HCT116 (cell line): ENCODE data around the gene PLN. TPM values are rescaled to one million over a fixed set of nuclear protein-coding genes. Genes with fewer than 3 reads are reported as not detected.

Source experiments
- ATAC-seq: fragments of 200-7000 bp; cut with Tn5 transposase; 2 replicates; pipeline ENCODE4 v1.9.1; 2020; ENCODE audit warnings: mild to moderate bottlenecking, moderate library complexity
- BruUV-seq: library from RNA; stranded (reverse); fragments of 400-500 nt; replicated peaks from 2 replicates; lab custom pipeline; 2021; lab: Mats Ljungman, UMichigan
- CTCF ChIA-PET: fragments of 300-600 bp; sonication (Branson Sonifier 250); formaldehyde crosslinking; loops from one replicate; lab custom pipeline; 2021; ENCODE audit warnings: antibody characterized with exemption; lab: Charles Lee
- POLR2A ChIA-PET: fragments of 300-600, 350-600 bp; sonication (Branson Sonifier 250); formaldehyde crosslinking; loops from one replicate; lab custom pipeline; 2021; ENCODE audit warnings: antibody characterized with exemption; lab: Charles Lee
- RAD21 ChIA-PET, 2 experiments: fragments of 300-600 bp; sonication (Branson Sonifier 250); formaldehyde crosslinking; loops; one replicate each; lab custom pipeline; 2023; ENCODE audit warnings: low total read pairs in 2 of 2; ENCODE audit not compliant: uncharacterized antibody in 2 of 2, unreplicated experiment in 2 of 2, low non-redundant PET in 1 of 2; lab: Charles Lee
- DNase-seq: peaks from one replicate; pipeline ENCODE4 v3.0.0-alpha.2; 2010; ENCODE audit warnings: low read depth, low spot score
- H2AFZ ChIP-seq: fragments of 200-600 bp; shearing (Covaris generic), sonication (generic); 2 replicates; pipeline ENCODE4 v1.6.1; 2017; ENCODE audit warnings: low read depth, mixed run types, mixed read lengths, antibody characterized with exemption, low read length; ENCODE audit not compliant: poor library complexity, severe bottlenecking
- H3K27ac ChIP-seq: 2 replicates; pipeline ENCODE4 v1.5.1; 2012; ENCODE audit warnings: low read depth, low read length
- H3K27me3 ChIP-seq: fragments of 200-600 bp; sonication (generic); 2 replicates; pipeline ENCODE4 v1.6.1; 2016; ENCODE audit warnings: mixed run types, low read length, mixed read lengths; ENCODE audit not compliant: insufficient read depth
- H3K36me3 ChIP-seq, 2 experiments: fragments of 200-500 bp in 1 of 2; fragments of 200-600 bp in 1 of 2; sonication (Bioruptor generic) in 1 of 2; sonication (generic) in 1 of 2; 2 replicates each; pipeline versions ENCODE4 v1.5.1 to v1.6.1; 2014 to 2016; ENCODE audit warnings: low read length in 2 of 2, inconsistent platforms in 1 of 2, mixed read lengths in 1 of 2, mixed run types in 1 of 2; ENCODE audit not compliant: insufficient read depth in 2 of 2, control insufficient read depth in 1 of 2
- H3K4me1 ChIP-seq, 2 experiments: fragments of 200-600 bp in 1 of 2; sonication (generic) in 1 of 2; 2 replicates each; pipeline versions ENCODE4 v1.5.1 to v1.6.1; 2012 to 2017; ENCODE audit warnings: low read length in 2 of 2, inconsistent platforms in 1 of 2, mild to moderate bottlenecking in 1 of 2, mixed read lengths in 1 of 2, mixed run types in 1 of 2, moderate library complexity in 1 of 2; ENCODE audit not compliant: insufficient read depth in 2 of 2, control insufficient read depth in 1 of 2
- H3K4me2 ChIP-seq: fragments of 200-600 bp; sonication (generic); 2 replicates; pipeline ENCODE4 v1.6.1; 2017; ENCODE audit warnings: mixed run types, low read length, mixed read lengths
- H3K4me3 ChIP-seq, 2 experiments: fragments of 200-600 bp in 1 of 2; sonication (generic) in 1 of 2; replicated peaks in 1 of 2; 2 replicates each; pipeline ENCODE4 v1.5.1; 2011 to 2016; ENCODE audit warnings: low read length in 2 of 2, control low read depth in 1 of 2, low read depth in 1 of 2, mild to moderate bottlenecking in 1 of 2, mixed read lengths in 1 of 2, mixed run types in 1 of 2
- H3K79me2 ChIP-seq: fragments of 200-600 bp; sonication (generic); 2 replicates; pipeline ENCODE4 v1.6.1; 2017; ENCODE audit warnings: mild to moderate bottlenecking, mixed run types, low read length, moderate library complexity, mixed read lengths; ENCODE audit not compliant: insufficient read depth
- H3K9ac ChIP-seq: fragments of 200-600 bp; sonication (generic); 2 replicates; pipeline ENCODE4 v1.6.1; 2016; ENCODE audit warnings: low read length, mixed read lengths
- H3K9me2 ChIP-seq: fragments of 200-600 bp; sonication (generic), shearing (Covaris generic); 2 replicates; pipeline ENCODE4 v1.6.1; 2017; ENCODE audit warnings: mixed run types, mild to moderate bottlenecking, moderate library complexity; ENCODE audit not compliant: insufficient read depth
- H3K9me3 ChIP-seq, 2 experiments: fragments of 200-500 bp in 1 of 2; fragments of 200-600 bp in 1 of 2; sonication (Bioruptor generic) in 1 of 2; sonication (generic) in 1 of 2; 2 replicates each; pipeline ENCODE4 v1.6.1; 2014 to 2017; ENCODE audit warnings: low read length in 2 of 2, mixed read lengths in 2 of 2, inconsistent platforms in 1 of 2, low read depth in 1 of 2, mild to moderate bottlenecking in 1 of 2, mixed run types in 1 of 2, moderate library complexity in 1 of 2; ENCODE audit not compliant: control insufficient read depth in 1 of 2, insufficient read depth in 1 of 2
- H4K20me1 ChIP-seq: fragments of 200-600 bp; sonication (generic), shearing (Covaris generic); 2 replicates; pipeline ENCODE4 v1.6.1; 2017; ENCODE audit warnings: mixed run types, mild to moderate bottlenecking, moderate library complexity; ENCODE audit not compliant: insufficient read depth
- CBX3 ChIP-seq: IDR thresholded peaks from 2 replicates; pipeline ENCODE4 v1.6.1; 2012; ENCODE audit warnings: low read depth
- EGR1 ChIP-seq: IDR thresholded peaks from 2 replicates; pipeline ENCODE4 v1.6.1; 2012; ENCODE audit warnings: low read depth
- EZH2 ChIP-seq: fragments of 200-600 bp; sonication (generic); IDR thresholded peaks from 2 replicates; pipeline ENCODE4 v1.6.1; 2017; ENCODE audit warnings: antibody characterized with exemption, mixed run types
- EZH2phosphoT487 ChIP-seq: fragments of 200-600 bp; IDR thresholded peaks from 2 replicates; pipeline ENCODE4 v1.6.1; 2018; ENCODE audit warnings: antibody characterized with exemption, borderline replicate concordance
- FOSL1 ChIP-seq: IDR thresholded peaks from 2 replicates; pipeline ENCODE4 v1.6.1; 2012; ENCODE audit warnings: low read depth
- JUND ChIP-seq: IDR thresholded peaks from 2 replicates; pipeline ENCODE4 v1.6.1; 2012
- MAX ChIP-seq: IDR thresholded peaks from 2 replicates; pipeline ENCODE4 v1.6.1; 2012
- POLR2A ChIP-seq: IDR thresholded peaks from 2 replicates; pipeline ENCODE4 v1.7.0; 2011; ENCODE audit warnings: borderline replicate concordance; ENCODE audit not compliant: insufficient read depth, insufficient read length; ENCODE audit errors: extremely low read depth
- POLR2AphosphoS5 ChIP-seq: IDR thresholded peaks from 2 replicates; pipeline ENCODE4 v1.6.1; 2011; ENCODE audit warnings: mild to moderate bottlenecking, low read depth, low read length, moderate library complexity
- RAD21 ChIP-seq: IDR thresholded peaks from 2 replicates; pipeline ENCODE4 v1.6.1; 2012; ENCODE audit warnings: low read depth, mild to moderate bottlenecking
- SIN3A ChIP-seq: IDR thresholded peaks from 2 replicates; pipeline ENCODE4 v1.6.1; 2012; ENCODE audit warnings: low read depth
- SP1 ChIP-seq: IDR thresholded peaks from 2 replicates; pipeline ENCODE4 v1.6.1; 2012; ENCODE audit warnings: low read depth
- SRF ChIP-seq: IDR thresholded peaks from 2 replicates; pipeline ENCODE4 v1.6.1; 2012; ENCODE audit warnings: low read depth
- TCF7L2 ChIP-seq: IDR thresholded peaks from 2 replicates; pipeline ENCODE4 v1.7.0; 2011; ENCODE audit warnings: borderline replicate concordance, inconsistent platforms; ENCODE audit not compliant: insufficient read depth, insufficient read length; ENCODE audit errors: extremely low read depth
- ZFX ChIP-seq: fragments of 450-650 bp; IDR thresholded peaks from 2 replicates; pipeline ENCODE4 v1.6.1; 2017
- intact Hi-C: fragments of 100-400 bp; cut with micrococcal nuclease; formaldehyde crosslinking; loops from 2 replicates; pipeline ENCODE4 v1.10.0; 2022
- total RNA-seq: library from RNA; stranded (reverse); gene quantifications from one replicate; pipeline ENCODE4 v1.2.1, GENCODE V29; 2021; ENCODE audit not compliant: unreplicated experiment
- TF ChIP-seq, protein P1 (sequence below): IDR thresholded peaks from 2 replicates; pipeline ENCODE4 v1.6.1; 2012
- TF ChIP-seq, protein P2 (sequence below): IDR thresholded peaks from 2 replicates; pipeline ENCODE4 v1.6.1; 2011; ENCODE audit warnings: mild to moderate bottlenecking, low read length, moderate library complexity; ENCODE audit not compliant: insufficient replicate concordance; ENCODE audit errors: extremely low read depth

PLN gene
- total RNA-seq, 1 experiment from 2014 or later, result not detected

- Histone ChIP-seq H3K4me1 (no peaks in the 10 kb centered on the region), H3K9me2 (no peaks in the 10 kb centered on the region), H3K27me3 (no peaks in the 10 kb centered on the region), H3K27ac (no peak overlapping the region), H2AFZ (no peak overlapping the region)
- ChIA-PET POLR2A (no interaction called here), RAD21 (no interaction called here), CTCF (no interaction called here)
- no TSS peak for BruUV-seq
- TF ChIP-seq, protein P1, sequence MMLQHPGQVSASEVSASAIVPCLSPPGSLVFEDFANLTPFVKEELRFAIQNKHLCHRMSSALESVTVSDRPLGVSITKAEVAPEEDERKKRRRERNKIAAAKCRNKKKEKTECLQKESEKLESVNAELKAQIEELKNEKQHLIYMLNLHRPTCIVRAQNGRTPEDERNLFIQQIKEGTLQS, result no peak
- TF ChIP-seq CBX3 (no peak), SP1 (no peak), FOSL1 (no peak)
- TF ChIP-seq, all 23 proteins: peak for 0
- H3K9ac ChIP-seq, result no peak overlapping the region
- intact Hi-C loops, result loop anchor here (5.0 kb wide), 1 partner anchor 743 kb away; no protein-coding TSS in a partner anchor
- no peaks in the 10 kb centered on the region for H3K36me3 ChIP-seq
- H4K20me1 ChIP-seq, result no peaks in the 10 kb centered on the region
- no peaks in the 10 kb centered on the region for H3K79me2 ChIP-seq
- H3K4me3 ChIP-seq, result no peak overlapping the region
- H3K9me3 ChIP-seq, result no peaks in the 10 kb centered on the region
- no peak for ATAC-seq
- H3K4me2 ChIP-seq, result no peak overlapping the region
- no peak for DNase-seq
Measured at GRCh38 chr6:118584911-118585310, 36.8 kb downstream of the PLN start.

- RAD21 ChIA-PET, result no interaction called here
- TF ChIP-seq POLR2AphosphoS5, result no peak
- TF ChIP-seq EGR1, result no peak
- TF ChIP-seq POLR2A, result no peak
- TF ChIP-seq EZH2phosphoT487, result no peak
- no peak for TF ChIP-seq ZFX
- no peak for TF ChIP-seq SRF
- TF ChIP-seq, protein P2, sequence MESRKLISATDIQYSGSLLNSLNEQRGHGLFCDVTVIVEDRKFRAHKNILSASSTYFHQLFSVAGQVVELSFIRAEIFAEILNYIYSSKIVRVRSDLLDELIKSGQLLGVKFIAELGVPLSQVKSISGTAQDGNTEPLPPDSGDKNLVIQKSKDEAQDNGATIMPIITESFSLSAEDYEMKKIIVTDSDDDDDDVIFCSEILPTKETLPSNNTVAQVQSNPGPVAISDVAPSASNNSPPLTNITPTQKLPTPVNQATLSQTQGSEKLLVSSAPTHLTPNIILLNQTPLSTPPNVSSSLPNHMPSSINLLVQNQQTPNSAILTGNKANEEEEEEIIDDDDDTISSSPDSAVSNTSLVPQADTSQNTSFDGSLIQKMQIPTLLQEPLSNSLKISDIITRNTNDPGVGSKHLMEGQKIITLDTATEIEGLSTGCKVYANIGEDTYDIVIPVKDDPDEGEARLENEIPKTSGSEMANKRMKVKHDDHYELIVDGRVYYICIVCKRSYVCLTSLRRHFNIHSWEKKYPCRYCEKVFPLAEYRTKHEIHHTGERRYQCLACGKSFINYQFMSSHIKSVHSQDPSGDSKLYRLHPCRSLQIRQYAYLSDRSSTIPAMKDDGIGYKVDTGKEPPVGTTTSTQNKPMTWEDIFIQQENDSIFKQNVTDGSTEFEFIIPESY, result no peak
- no peak for TF ChIP-seq EZH2
- no peak for TF ChIP-seq TCF7L2
- no peak for TF ChIP-seq SP1
- TF ChIP-seq, protein P1, result no peak
- no peak for TF ChIP-seq CBX3
- TF ChIP-seq MAX, result no peak
- TF ChIP-seq SIN3A, result no peak
- TF ChIP-seq RAD21, result no peak
- no peak for TF ChIP-seq JUND
- TF ChIP-seq FOSL1, result no peak
- no peak overlapping the region for H3K4me2 ChIP-seq
- no peak overlapping the region for H3K27ac ChIP-seq
- no peak overlapping the region for H2AFZ ChIP-seq
- CTCF ChIA-PET, result no interaction called here
- no peaks in the 10 kb centered on the region for H3K4me1 ChIP-seq
- no TSS peak for BruUV-seq
- no peaks in the 10 kb centered on the region for H3K27me3 ChIP-seq
- H3K9me2 ChIP-seq, result peaks cover 1% of the 10 kb centered on the region; the same call in 1 of the 2 replicates
- POLR2A ChIA-PET, result no interaction called here
- intact Hi-C loops, result no loop called here
- DNase-seq (no peak), ATAC-seq (no peak)
- H3K9ac ChIP-seq, result no peak overlapping the region
- no peaks in the 10 kb centered on the region for H3K36me3 ChIP-seq
- no peak overlapping the region for H3K4me3 ChIP-seq
- H4K20me1 ChIP-seq, result no peaks in the 10 kb centered on the region
- no peaks in the 10 kb centered on the region for H3K79me2 ChIP-seq
- H3K9me3 ChIP-seq, result no peaks in the 10 kb centered on the region
Measured at GRCh38 chr6:118586746-118587485, 38.8 kb downstream of the PLN start.
